NCI-H128 (cell line): ENCODE results near the gene TBX20.
"Not testable (repeated sequence)": the region's sequence is repeated elsewhere in the genome, so short reads cannot be mapped to it uniquely, and the experiment has no call there.

Experiments used
- DNase-seq: peaks from one replicate; lab custom pipeline; 2025; ENCODE audit not compliant: unreplicated experiment; lab: John Stamatoyannopoulos, UW

TBX20 gene

GRCh38 chr7:35167158-35167557 is 86.7 kb downstream of the TBX20 start:
- not testable (repeated sequence) for DNase-seq

GRCh38 chr7:35161059-35161740 is 92.7 kb downstream of the TBX20 start:
- DNase-seq: not testable (repeated sequence)
